ENCODE data around the gene TUT4. TPM values are rescaled to one million over a fixed set of nuclear protein-coding genes. Genes with fewer than 3 reads are reported as not detected.
A peak's percentile ranks its signal among the peaks of the same experiment; 100 is the strongest.

TUT4 gene
- total RNA-seq, 4 donors from 2014 or later, result 22.1 to 212 (median 50.0) TPM

DNA sequence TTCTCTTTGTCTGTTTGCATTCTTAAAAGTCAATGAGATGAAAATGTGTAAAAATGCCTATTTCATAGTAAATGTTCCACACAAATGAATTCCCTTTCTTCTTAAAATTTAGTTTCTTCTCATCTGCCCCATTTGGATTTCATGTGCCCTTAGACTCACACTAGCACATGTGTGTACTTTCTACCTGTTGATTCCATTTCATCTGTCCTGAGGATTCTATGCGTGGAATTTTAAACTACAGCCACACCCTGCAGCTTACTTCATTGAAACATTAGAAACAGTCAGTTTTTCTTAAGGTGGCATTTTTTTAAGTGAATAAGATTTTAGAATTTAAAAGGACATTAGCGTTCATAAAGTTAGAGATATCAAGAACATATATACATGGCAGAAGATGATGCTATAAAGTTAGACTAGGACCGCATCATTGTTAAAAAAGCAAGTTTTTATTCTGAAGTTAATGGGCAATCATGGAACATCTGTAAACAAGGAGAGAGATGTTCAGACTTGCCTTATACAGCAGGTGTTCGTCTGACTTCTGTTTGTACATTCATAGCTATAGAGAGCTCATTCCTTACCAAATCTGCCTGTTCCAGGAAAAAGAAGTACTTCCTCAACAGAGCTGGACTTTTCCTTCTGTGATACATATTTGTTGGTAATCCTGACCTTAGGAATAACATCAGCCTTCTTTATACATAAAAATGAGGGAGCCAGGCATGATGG lies 3.9 kb upstream of the TUT4 start:
- TF ChIP-seq POLR2A (IDR thresholded peaks at IDR 0.05), result no peak
- TF ChIP-seq, protein P1, sequence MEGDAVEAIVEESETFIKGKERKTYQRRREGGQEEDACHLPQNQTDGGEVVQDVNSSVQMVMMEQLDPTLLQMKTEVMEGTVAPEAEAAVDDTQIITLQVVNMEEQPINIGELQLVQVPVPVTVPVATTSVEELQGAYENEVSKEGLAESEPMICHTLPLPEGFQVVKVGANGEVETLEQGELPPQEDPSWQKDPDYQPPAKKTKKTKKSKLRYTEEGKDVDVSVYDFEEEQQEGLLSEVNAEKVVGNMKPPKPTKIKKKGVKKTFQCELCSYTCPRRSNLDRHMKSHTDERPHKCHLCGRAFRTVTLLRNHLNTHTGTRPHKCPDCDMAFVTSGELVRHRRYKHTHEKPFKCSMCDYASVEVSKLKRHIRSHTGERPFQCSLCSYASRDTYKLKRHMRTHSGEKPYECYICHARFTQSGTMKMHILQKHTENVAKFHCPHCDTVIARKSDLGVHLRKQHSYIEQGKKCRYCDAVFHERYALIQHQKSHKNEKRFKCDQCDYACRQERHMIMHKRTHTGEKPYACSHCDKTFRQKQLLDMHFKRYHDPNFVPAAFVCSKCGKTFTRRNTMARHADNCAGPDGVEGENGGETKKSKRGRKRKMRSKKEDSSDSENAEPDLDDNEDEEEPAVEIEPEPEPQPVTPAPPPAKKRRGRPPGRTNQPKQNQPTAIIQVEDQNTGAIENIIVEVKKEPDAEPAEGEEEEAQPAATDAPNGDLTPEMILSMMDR (IDR thresholded peaks at IDR 0.05), result no peak
- no peaks in the 10 kb centered on the region for H3K27me3 ChIP-seq
- no peak overlapping the region for H3K27ac ChIP-seq
- no peaks in the 10 kb centered on the region for H3K9me3 ChIP-seq
- H3K36me3 ChIP-seq, result no peaks in the 10 kb centered on the region
- DNase-seq, result no peak
- H3K4me1 ChIP-seq, result peaks cover 0 to 12% (median 2%) of the 10 kb centered on the region in 4 donors
- H3K4me3 ChIP-seq, result no peak overlapping the region

DNA sequence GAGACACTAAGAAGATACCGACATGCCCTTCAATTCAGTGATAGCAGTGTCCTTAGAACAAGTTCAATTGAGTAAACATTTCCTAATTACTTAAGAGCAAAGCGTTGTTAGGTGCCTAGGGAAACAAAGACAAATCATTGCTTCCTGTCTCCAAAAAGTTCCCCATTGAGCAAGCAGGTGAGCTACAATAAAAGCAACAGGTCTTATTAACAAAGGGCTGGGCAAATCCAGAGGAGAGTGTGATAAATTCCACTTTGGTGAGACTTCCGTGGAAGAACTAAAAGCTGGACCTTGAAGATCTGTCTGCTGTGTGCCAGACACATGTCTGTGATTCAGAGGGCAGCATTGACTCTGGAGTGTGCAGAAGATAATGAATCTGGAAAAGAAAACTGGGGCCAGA lies 1.9 kb upstream of the TUT4 start:
- no peak for DNase-seq
- Histone ChIP-seq H3K4me3 (no peak overlapping the region), H3K9me3 (no peaks in the 10 kb centered on the region), H3K27ac (peak overlapping the region in 1 of 4 donors; percentile 94), H3K27me3 (no peaks in the 10 kb centered on the region), H3K4me1 (peaks cover 0 to 18% (median 5%) of the 10 kb centered on the region in 4 donors), H3K36me3 (no peaks in the 10 kb centered on the region)
- TF ChIP-seq POLR2A (IDR thresholded peaks at IDR 0.05), result no peak

DNA sequence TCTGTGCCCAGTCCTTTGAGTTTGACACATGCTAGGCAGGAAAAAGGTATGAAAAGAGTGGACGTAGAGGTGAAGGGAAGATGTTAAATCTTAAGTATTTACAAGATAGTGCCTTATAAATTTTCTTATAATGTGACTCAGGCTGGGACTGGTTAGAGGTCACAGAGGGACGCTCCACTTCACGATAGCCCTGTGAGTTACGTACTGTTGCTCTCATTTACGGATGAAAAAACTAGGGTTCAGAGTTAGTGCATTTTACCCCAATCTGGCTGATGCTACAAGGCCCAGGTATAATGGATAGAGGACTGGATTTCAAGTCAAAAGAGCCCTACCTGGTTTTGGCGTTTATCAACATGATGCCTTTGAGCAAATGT lies 1.4 kb upstream of the TUT4 start:
- Histone ChIP-seq H3K9me3 (no peaks in the 10 kb centered on the region), H3K4me3 (no peak overlapping the region), H3K27ac (peak overlapping the region in 2 of 4 donors; percentile 81 to 94), H3K4me1 (peaks cover 0 to 18% (median 5%) of the 10 kb centered on the region in 4 donors), H3K36me3 (no peaks in the 10 kb centered on the region), H3K27me3 (no peaks in the 10 kb centered on the region)
- DNase-seq, result no peak
- TF ChIP-seq POLR2A (IDR thresholded peaks at IDR 0.05), result no peak
- TF ChIP-seq, protein P1 (IDR thresholded peaks at IDR 0.05), result no peak

DNA sequence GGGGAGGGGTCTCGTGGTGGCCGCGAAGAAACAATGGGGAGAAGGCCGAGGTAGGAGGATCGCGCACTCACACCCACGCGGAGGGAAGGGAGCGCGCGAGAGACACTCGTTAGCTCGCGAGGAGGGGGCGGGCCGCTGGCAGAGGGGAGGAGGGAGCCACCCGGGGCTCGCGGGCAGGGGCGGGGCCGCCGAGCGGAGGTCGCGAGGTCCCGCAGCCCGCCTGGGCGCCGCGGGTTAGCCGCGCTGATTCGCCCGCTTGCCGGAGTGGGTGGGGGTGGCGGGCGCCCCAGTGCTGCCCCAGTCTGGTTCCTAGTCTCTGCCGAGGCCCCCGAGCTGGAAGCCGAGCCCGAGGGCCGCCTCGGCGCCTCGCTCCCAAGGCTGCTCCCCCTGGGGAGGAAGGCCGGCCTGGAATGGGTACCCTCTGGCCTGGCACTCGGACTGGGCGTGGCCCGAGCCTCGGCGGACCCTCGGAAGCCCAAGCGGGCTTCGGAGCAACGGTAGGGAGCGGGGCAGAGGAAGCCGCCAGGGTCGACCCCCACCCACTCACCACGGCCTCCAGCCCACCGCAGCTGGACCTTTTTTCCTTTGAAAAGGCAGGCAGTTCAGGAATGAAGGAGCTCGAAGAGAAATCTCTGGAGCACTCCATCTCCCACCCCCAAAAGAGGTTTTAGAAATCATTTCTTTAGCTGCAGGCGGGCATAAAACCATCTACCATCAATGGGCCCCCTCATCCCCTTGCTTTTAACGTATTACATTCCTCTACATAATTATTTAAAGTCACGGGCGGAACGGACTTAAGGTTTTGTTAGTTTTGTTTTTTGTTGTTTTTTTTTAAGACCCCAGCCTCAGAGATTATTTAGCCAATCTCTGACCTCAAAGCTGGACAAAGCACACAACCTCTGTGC lies 722 bp upstream of the TUT4 start:
- H3K27me3 ChIP-seq, result no peaks in the 10 kb centered on the region
- H3K27ac ChIP-seq, result peak overlapping the region; percentile 81 to 94 (median 90)

DNA sequence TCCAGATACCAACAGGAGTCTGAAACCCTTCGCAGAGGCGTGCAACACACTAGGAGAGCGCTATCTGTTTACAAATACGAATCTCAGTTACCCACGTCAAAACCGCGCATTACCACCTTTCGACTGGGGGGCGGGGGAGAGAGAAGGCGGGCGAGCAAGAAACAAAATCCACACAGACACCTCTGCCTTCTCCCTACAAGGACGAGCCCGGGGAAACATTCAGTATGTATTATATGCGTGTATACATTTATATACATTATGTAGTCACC lies 722 bp downstream of the TUT4 start:
- peak overlapping the region; percentile 81 to 94 (median 90) for H3K27ac ChIP-seq
- TF ChIP-seq POLR2A (IDR thresholded peaks at IDR 0.05), result no peak
- TF ChIP-seq, protein P1 (IDR thresholded peaks at IDR 0.05), result peak in 1 of 6 experiments; percentile 10
- DNase-seq, result peak; percentile 54 to 86 (median 86)
- peaks cover 0 to 18% (median 5%) of the 10 kb centered on the region in 4 donors for H3K4me1 ChIP-seq
- no peaks in the 10 kb centered on the region for H3K36me3 ChIP-seq
- no peaks in the 10 kb centered on the region for H3K27me3 ChIP-seq
- no peaks in the 10 kb centered on the region for H3K9me3 ChIP-seq
- peak overlapping the region; percentile 63 to 85 (median 73) for H3K4me3 ChIP-seq

More for the DNA sequence above, 722 bp upstream of the TUT4 start:
- TF ChIP-seq, protein P1 (IDR thresholded peaks at IDR 0.05), result no peak
- no peak for TF ChIP-seq POLR2A (IDR thresholded peaks at IDR 0.05)
- DNase-seq, result peak; percentile 85 to 94 (median 90)
- Histone ChIP-seq H3K4me1 (peaks cover 0 to 18% (median 5%) of the 10 kb centered on the region in 4 donors), H3K9me3 (no peaks in the 10 kb centered on the region), H3K36me3 (no peaks in the 10 kb centered on the region), H3K4me3 (peak overlapping the region; percentile 63 to 85 (median 73))

Measured in Peyer's patch (tissue), 4 donors.